Lower lobe of right lung (tissue), 2 donors: ENCODE measurements around the gene TMEM45A. TPM values are rescaled to one million over a fixed set of nuclear protein-coding genes. Genes with fewer than 3 reads are reported as not detected.
"Not testable (repeated sequence)": the region's sequence is repeated elsewhere in the genome, so short reads cannot be mapped to it uniquely, and the experiment has no call there.

ENCODE experiments used
- ATAC-seq, 2 donors: fragments of 200-7000 bp; cut with Tn5 transposase; one replicate each; pipeline ENCODE4 v1.9.1; 2020 to 2022; ENCODE audit warnings: mild to moderate bottlenecking in 2 of 2, moderate library complexity in 2 of 2
- DNase-seq: peaks from one replicate; pipeline ENCODE4 v3.0.0-alpha.2; 2020
- H3K27ac ChIP-seq: fragments of 200-600 bp; one replicate; pipeline ENCODE4 v1.8.0; 2022
- H3K27me3 ChIP-seq: fragments of 200-600 bp; one replicate; pipeline ENCODE4 v1.8.0; 2022; ENCODE audit warnings: low read depth
- H3K36me3 ChIP-seq: fragments of 200-600 bp; one replicate; pipeline ENCODE4 v1.8.0; 2022; ENCODE audit warnings: mild to moderate bottlenecking
- H3K4me1 ChIP-seq: fragments of 200-600 bp; one replicate; pipeline ENCODE4 v1.8.0; 2022
- H3K4me3 ChIP-seq: fragments of 200-600 bp; one replicate; pipeline ENCODE4 v1.8.0; 2022; ENCODE audit warnings: mild to moderate bottlenecking
- H3K9me3 ChIP-seq: fragments of 200-600 bp; one replicate; pipeline ENCODE4 v1.8.0; 2022
- intact Hi-C: fragments of 100-400 bp; cut with DNase I; formaldehyde crosslinking; loops from one replicate; pipeline ENCODE4 v1.11.0; 2022
- total RNA-seq: library from RNA; stranded (reverse); fragmentation: NEBNext Ultra II Directional; extraction: Animal tissue kit (Norgen Biotek cat#: 25700); gene quantifications from one replicate; pipeline ENCODE4 v1.2.1, GENCODE V29; 2021
- TF ChIP-seq, protein P1 (sequence below): fragments of 200-600 bp; IDR thresholded peaks from one replicate; pipeline ENCODE4 v1.8.0; 2022; ENCODE audit warnings: antibody characterized with exemption, mild to moderate bottlenecking
- donor health status: DM: no; HTN: yes; CAD: no; lungs with severe emphysema.

The TMEM45A gene
- total RNA-seq, 1 donor from 2014 or later: 17.2 TPM

- H3K36me3 ChIP-seq: no peaks in the 10 kb centered on the region
- H3K4me1 ChIP-seq: no peaks in the 10 kb centered on the region
- H3K4me3 ChIP-seq: no peak overlapping the region
- TF ChIP-seq, protein P1, sequence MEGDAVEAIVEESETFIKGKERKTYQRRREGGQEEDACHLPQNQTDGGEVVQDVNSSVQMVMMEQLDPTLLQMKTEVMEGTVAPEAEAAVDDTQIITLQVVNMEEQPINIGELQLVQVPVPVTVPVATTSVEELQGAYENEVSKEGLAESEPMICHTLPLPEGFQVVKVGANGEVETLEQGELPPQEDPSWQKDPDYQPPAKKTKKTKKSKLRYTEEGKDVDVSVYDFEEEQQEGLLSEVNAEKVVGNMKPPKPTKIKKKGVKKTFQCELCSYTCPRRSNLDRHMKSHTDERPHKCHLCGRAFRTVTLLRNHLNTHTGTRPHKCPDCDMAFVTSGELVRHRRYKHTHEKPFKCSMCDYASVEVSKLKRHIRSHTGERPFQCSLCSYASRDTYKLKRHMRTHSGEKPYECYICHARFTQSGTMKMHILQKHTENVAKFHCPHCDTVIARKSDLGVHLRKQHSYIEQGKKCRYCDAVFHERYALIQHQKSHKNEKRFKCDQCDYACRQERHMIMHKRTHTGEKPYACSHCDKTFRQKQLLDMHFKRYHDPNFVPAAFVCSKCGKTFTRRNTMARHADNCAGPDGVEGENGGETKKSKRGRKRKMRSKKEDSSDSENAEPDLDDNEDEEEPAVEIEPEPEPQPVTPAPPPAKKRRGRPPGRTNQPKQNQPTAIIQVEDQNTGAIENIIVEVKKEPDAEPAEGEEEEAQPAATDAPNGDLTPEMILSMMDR: no peak
- ATAC-seq (no peak), DNase-seq (no peak)
- no peaks in the 10 kb centered on the region for H3K27me3 ChIP-seq
- no peaks in the 10 kb centered on the region for H3K9me3 ChIP-seq
- H3K27ac ChIP-seq: no peak overlapping the region
- intact Hi-C loops: no loop called here
Measured at GRCh38 chr3:100471444-100471843, 21.0 kb upstream of the TMEM45A start.

- ATAC-seq, DNase-seq, H3K4me1 ChIP-seq, H3K27ac ChIP-seq, intact Hi-C loops, H3K27me3 ChIP-seq, H3K36me3 ChIP-seq, H3K4me3 ChIP-seq, H3K9me3 ChIP-seq: not testable (repeated sequence)
Measured at GRCh38 chr3:100477851-100478360, 14.5 kb upstream of the TMEM45A start.

DNA sequence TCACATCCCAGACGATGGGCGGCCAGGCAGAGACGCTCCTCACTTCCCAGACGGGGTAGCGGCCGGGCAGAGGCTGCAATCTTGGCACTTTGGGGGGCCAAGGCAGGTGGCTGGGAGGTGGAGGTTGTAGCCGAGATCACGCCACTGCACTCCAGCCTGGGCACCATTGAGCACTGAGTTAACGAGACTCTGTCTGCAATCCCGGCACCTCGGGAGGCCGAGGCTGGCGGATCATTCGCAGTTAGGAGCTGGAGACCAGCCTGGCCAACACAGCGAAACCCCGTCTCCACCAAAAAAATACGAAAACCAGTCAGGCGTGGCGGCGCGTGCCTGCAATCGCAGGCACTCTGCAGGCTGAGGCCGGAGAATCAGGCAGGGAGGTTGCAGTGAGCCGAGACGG lies 13.9 kb upstream of the TMEM45A start:
- H3K27me3 ChIP-seq, ATAC-seq, H3K27ac ChIP-seq, H3K9me3 ChIP-seq, H3K36me3 ChIP-seq, intact Hi-C loops, H3K4me3 ChIP-seq, DNase-seq, H3K4me1 ChIP-seq: not testable (repeated sequence)

DNA sequence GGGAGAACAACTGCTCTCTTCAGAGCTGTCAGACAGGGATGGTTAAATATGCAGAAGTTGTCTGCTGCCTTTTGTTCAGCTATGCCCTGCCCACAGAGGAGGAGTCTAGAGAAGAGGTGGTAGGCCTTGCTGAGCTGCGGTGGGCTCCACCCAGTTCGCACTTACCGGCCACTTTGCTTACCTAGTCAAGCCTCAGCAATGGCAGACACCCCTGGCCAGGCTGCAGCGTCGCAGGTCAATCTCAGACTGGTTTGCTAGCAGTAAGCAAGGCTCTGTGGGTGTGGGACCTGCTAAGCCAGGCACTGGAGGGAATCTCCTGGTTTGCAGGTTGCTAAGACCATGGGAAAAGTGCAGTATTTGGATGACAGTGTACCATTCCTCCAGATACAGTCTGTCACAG lies 12.3 kb upstream of the TMEM45A start:
- H3K4me1 ChIP-seq: no peaks in the 10 kb centered on the region
- no peak overlapping the region for H3K4me3 ChIP-seq
- no peaks in the 10 kb centered on the region for H3K36me3 ChIP-seq
- ATAC-seq (no peak), DNase-seq (no peak)
- no peaks in the 10 kb centered on the region for H3K9me3 ChIP-seq
- intact Hi-C loops: no loop called here
- peaks cover 3% of the 10 kb centered on the region for H3K27me3 ChIP-seq
- TF ChIP-seq, protein P1: no peak
- no peak overlapping the region for H3K27ac ChIP-seq

GRCh38 chr3:100482176-100482575 lies 10.2 kb upstream of the TMEM45A start:
- Histone ChIP-seq H3K36me3 (no peaks in the 10 kb centered on the region), H3K4me1 (no peaks in the 10 kb centered on the region), H3K9me3 (no peaks in the 10 kb centered on the region), H3K27ac (no peak overlapping the region), H3K4me3 (no peak overlapping the region), H3K27me3 (peaks cover 3% of the 10 kb centered on the region)
- DNase-seq (no peak), ATAC-seq (no peak)
- intact Hi-C loops: no loop called here
- TF ChIP-seq, protein P1: no peak

GRCh38 chr3:100483529-100483928 lies 8.9 kb upstream of the TMEM45A start:
- H3K9me3 ChIP-seq: no peaks in the 10 kb centered on the region
- no peak overlapping the region for H3K27ac ChIP-seq
- TF ChIP-seq, protein P1: no peak
- H3K27me3 ChIP-seq: peaks cover 3% of the 10 kb centered on the region
- no peaks in the 10 kb centered on the region for H3K36me3 ChIP-seq
- DNase-seq (no peak), ATAC-seq (no peak)
- intact Hi-C loops: no loop called here
- H3K4me3 ChIP-seq: no peak overlapping the region
- no peaks in the 10 kb centered on the region for H3K4me1 ChIP-seq

- Histone ChIP-seq H3K9me3 (no peaks in the 10 kb centered on the region), H3K36me3 (no peaks in the 10 kb centered on the region), H3K27me3 (no peaks in the 10 kb centered on the region), H3K27ac (no peak overlapping the region), H3K4me3 (no peak overlapping the region), H3K4me1 (peaks cover 4% of the 10 kb centered on the region)
- ATAC-seq (no peak), DNase-seq (no peak)
- intact Hi-C loops: no loop called here
- TF ChIP-seq, protein P1: no peak
Measured at GRCh38 chr3:100486808-100487207, 5.6 kb upstream of the TMEM45A start.
